SHP77 (cell line): ENCODE results near the gene CST5.
"Not testable (repeated sequence)": the region's sequence is repeated elsewhere in the genome, so short reads cannot be mapped to it uniquely, and the experiment has no call there.

Experiments used
- DNase-seq, 2 experiments: peaks; one replicate each; lab custom pipeline; 2025; lab: John Stamatoyannopoulos, UW

The CST5 gene

DNA sequence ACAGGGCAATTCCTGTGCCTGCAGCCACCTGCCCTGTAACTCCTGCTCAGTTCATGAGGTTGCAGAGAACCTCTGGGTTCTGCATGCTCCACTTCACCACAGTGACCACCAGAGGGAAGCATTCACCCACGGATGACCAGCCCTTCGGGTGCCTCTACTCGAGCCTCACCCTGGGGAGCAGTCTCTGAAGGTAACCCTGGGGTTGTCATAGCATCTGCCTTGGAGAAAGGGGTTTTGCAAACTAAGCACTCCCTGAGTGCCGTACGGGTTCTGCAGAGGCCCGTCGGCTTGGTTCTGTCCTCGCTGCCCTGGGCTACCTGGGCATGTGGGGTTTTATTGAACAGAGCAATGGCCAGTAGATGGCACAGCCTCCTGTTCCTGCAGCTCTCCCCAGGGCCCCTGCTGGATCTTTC is 10.2 kb upstream of the CST5 start:
- DNase-seq, result peak; percentile 49 to 50

DNA sequence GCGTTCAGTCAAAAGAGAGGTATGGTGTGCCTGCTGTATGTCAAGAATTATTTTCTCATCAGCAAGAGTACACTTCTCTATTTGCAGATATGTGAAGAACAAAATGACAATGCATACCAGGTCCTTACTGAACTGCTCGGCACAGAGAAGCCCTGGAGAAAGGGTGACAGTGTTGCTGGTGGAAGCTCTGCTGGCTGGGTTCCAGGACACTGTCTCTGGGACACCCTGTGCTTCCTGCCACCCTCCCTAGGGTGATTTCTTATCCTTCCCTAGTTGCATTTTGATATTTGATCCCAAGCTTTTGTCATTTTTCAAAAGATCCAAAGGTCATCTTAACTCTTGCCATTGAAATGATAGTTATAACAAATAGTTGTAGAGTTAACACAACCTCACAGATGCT is 8.3 kb upstream of the CST5 start:
- DNase-seq, result no peak

DNA sequence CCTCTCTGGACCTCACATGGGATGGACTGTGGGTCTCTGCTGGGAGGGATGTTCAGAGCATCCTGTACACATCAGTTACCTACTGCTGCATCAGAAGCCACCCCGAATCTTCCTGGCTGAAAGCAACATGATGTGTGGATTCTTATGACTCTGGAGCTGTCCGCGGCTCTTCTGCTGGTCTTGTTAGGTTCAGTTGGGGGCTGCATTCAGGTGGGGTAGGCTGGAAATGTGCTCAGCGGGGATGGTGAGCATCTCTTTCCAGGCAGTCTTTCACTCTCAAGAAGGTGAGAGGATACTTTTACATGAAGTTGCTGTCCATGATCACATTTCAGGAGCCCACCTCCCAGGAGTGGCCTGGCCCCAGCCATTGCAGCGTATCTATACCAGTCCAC is 5.2 kb upstream of the CST5 start:
- DNase-seq, result no peak

DNA sequence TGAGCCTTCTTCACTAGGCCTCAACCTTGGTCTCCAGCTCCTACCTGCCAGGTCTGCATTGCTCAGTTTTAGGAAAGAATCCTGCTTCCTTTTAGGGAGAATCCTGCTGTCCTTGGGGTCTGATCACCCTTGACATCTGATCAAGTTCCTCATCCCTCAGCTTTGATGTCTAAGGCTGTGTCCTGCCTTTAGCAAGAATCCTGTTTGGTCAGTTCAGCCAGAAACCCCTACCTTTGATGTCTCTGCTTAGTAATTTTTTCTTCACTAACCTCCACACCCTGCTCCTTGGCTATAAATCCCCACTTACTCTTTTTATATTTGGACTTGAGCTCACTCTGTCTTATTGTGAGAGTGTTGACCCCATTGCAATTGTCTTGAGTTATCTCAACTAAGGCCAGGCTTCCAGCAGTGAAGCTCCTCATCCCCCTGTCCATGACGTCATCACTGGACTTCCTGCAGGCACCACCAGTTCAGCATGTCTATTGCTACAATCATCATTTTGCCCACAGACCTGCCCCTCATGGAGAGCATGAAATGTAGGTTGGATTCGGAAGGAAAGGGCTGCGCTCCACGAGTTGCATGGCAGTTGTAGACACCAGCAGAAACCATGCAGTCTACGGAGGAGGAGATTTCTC is 4.7 kb upstream of the CST5 start:
- DNase-seq, result no peak

DNA sequence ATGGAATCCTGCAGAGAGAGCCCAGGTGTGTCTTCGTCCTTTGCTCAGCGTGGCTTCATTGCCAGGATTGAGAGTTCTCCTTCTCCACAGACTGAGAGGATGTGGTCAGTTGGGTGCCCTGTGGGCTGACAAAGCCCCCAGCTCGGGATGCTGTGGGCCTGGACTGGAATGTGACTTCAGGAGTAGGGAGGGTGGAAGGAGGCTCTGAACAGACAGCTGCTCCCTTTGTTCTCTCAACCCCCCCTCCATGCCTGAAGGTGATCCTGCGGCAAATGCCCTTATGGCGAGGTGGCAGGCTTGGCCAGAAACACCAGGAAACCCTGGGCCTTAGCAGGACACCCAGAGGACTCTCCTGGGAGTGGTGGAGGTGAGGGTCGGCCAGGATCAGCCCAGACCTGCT is 1.8 kb upstream of the CST5 start:
- no peak for DNase-seq

DNA sequence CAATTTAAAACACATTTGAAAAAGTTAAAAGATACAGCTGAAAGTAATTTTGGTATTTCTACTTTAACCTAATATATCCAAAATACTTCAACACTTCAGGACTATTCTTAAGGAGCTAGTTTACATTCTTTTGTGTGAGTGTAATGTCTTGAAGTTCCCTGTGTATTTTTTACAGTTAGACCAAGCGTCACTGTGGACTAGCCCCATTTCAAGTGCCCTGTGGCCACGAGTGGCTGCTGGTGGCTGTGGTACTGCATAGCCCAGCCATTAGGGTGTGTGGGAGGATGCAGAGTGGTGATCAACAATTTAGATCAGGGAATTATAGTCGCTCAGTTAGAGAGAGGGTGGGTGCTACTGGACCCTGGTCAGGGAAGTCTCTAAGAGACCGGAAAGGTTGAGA is 869 bp upstream of the CST5 start:
- no peak for DNase-seq

DNA sequence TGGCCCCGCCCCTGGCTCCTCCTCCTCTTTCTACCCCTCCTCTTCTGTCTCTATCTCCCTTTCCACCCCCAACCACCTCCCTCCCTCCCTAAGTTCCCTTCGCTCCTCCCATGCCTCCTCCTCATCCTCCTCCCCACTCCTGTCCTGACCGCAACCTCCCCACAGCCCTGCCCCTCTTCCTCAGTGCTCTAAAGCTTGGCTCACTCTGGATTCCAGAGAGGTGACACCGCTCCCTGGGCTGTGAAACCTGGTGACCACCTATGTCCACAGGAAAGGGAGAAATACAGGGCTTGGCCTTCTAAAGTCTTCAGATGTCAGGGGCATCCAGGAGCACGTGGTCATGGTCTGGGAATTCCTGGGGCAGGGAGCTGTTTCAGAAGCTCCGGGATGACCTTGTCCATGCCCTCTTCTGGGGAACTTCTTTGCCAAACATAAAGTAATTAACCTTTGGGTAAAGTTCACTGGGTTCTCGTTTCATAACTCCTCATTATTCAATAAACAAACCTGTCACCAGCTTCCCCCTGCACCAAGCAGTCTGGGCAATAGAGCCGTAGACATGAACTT is 345 bp upstream of the CST5 start:
- DNase-seq, result no peak

DNA sequence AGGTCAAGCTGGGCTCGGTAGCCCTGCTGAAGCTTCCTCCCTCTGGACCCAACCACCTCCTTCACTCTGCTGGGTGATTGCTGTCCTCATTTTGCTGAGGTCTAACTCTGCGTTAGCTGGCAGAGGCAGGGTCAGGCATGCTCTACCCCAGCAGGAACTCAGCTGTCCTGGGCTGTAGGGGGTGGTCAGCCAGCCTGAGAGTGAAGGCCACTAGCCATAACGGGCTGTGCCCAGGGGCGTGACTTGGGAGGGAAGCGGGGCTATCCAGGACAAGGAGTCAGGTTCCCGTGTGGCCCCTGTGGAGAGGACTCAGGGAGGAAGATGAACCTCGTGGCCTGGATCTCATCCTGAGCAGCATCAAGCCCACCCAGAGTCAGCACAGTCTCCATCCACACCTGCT is 761 bp downstream of the CST5 start:
- no peak for DNase-seq

DNA sequence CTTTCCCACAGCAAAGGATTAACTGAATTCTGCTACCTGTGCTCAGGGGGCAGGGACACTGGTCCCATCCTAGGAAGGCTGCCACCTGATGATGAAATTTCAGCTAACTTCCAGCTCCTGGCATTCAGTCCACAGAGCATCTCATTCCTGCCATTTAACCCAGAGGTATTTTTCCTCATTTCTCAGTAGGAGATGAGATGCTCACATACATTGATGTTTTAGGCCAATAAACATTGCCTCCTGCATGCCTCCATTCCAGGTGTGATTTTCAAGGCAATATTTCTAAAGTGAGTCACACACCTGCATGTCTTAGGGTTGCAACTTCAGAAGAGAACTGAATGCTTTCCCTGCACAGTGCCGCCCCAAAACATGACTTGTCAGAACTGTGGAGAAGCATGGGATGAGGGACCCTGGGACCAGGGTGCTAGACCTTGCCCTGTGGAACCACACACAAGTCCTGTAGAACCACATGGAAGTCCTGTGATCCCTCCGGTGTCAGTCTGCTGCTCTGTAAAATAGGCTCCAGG is 1.5 kb downstream of the CST5 start:
- not testable (repeated sequence) for DNase-seq

DNA sequence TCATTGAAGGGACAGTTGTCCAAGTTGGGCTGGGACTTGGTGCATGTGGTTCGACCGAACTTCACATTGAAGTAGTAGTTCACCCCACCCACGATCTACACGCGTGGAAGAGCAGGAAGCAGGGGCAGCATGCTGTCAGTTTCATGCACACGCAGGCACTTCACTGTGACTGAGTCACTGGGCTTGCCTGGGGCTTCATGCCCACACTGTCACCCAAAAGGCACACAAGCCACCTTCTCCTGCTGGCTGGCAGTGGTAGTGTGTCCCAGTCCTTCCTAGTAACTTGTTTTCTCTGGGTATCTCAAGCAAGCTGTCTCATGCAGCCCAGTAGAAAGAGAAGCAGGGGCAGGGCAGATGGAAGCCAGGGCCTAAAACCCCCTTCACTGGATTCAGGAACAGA is 2.0 kb downstream of the CST5 start:
- DNase-seq, result no peak

DNA sequence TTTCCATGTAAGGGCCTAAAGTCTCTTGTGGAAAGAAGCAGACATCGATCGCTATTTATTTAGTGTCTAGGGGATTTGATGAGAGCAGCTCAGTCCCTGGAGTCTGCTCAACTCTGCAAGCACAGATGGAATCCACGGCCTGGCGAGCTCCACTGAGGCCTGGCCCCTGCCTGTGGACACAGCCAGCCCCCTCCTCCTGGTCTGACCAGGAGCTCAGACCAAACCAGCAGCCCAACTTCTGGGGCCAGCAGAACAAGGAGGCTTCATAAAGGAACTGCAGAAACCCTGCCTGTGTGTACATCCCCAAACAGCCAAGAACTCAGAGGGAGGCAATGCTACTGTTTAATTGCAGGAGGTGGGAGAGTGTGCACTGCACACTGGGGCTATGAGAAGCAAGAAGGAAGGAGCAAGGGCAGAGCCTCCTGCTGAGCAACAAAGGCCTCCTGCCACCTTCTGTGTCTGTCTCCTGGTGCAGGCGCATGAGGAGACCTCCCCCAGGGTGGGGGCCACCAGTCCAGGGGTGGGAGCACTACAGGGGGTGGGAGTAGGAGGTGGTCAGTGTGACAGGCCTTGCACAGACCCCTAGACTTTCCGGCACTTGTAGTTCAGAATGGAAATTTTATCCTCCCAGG is 3.8 kb downstream of the CST5 start:
- no peak for DNase-seq

DNA sequence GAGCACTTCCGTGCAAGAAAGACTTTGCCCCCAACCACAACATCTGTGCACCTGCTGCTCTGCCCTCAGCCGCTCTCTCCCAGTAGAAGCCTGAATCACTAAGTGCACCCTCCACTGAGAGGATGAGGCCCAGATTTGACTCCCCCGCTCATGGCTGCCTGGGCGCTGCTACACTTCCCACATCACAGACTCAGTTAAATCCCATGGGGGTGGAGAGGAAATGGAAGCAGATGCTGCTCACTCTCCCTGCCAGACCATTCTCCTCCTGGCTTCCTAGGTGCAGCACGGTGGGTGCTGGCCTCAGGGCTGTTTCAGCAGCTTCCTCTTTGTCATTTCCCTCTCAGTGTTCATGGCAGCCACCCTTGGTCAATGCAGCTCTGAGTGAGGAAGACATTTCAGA is 4.8 kb downstream of the CST5 start:
- DNase-seq, result no peak

DNA sequence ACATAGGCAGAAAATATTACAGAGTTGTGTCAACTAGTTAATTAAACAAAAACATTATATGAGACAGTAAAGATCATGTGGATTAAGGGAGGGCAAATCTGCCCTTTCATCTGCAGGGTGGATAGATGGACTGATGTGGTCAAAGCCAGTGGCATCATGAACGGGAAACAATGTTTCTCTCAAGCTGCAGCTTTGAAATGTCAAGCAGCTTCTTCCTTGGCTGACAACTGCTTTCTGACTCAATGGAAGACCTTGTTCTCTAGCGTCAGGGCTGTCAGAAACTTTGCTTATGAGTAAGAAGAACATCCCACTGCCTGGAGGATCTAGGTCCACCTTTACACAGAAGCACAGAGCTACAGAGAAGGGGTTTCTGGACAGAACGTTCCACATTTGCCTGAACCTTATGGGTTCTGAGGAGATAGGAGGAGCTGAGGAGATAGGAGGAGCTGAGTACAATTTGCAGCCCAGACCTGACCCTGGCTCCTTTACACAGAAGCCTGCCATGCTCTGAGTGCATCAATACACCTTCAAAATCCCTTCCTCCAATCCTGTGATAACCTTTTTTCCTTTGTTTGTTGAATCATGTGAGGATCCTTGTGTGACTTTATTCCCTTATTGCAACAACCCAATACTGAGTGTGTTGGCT is 6.1 kb downstream of the CST5 start:
- DNase-seq, result no peak

DNA sequence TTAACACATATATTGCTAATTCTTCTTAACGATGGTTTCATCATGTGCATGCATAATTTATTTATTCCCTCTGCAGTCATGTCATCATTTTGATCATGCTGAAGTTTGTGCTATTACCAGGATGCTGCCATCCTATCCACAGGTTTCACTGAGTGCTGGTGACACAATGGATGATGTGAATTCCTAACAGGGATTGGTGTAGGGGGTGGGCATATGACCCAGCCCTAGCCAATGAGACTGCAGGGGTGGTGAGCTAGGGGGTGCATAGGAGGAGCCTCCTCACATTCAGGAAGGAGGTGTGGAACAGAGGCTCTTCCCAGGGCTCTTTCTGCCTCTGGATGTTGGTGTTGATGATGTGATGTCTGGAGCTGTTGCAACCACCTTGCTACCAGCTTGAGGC is 7.5 kb downstream of the CST5 start:
- DNase-seq, result no peak

DNA sequence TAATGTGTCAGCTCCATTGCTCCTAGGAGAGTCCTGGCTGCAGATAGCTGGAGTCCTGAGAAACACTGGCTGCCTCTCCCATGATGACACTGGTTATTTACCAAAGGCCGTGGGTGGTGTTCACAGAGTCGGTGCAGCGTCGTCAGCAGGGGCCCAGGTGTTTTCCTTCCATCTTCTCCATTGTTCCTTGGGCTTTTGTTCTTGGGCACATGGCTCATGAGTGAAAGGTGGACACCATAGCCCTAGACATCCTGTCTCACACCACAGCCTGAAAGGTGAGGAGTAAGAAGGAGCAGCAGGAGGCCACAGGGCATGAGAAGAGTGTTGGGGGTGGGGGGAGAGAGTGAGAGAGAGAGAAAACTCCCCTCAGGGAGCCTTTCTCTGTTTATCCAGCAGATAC is 9.1 kb downstream of the CST5 start:
- no peak for DNase-seq

DNA sequence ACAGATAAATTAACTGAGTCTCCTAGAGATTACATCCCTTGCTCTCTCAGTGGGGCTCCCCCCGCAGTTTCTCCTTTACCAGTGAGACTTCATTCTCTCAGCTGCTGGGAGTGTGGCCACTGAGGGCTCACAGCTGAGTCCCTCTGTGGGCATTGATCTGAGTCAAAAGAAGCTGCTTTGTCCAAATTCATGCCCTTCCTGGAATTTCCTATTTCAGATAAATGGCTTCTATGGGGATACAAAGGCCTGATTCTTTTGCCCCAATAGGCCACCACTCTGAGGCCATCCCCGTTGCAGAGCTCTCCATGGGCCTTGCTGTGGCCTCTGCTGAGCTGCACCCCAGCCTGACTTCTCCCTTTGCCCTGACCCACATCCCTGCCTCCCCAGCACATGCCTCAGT is 10.0 kb downstream of the CST5 start:
- DNase-seq, result no peak

DNA sequence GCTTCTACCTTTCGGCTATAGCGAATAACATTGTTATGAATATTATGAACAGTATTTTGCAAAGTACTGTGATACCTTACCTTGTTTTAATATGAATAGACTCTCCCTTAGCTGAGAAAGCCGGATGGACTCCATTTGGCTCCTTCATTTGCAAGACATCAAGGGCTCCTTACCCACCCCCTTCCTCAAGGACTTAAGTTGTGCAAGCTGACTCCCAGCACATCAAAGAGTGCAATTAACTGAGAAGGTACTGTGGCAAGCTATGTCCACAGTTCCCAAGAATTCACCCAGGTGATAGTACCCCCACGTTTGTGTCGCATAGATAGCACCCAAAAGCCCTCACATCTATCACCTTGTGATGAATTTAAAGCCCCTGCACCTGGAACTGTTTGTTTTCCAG is 11.2 kb downstream of the CST5 start:
- DNase-seq, result no peak

DNA sequence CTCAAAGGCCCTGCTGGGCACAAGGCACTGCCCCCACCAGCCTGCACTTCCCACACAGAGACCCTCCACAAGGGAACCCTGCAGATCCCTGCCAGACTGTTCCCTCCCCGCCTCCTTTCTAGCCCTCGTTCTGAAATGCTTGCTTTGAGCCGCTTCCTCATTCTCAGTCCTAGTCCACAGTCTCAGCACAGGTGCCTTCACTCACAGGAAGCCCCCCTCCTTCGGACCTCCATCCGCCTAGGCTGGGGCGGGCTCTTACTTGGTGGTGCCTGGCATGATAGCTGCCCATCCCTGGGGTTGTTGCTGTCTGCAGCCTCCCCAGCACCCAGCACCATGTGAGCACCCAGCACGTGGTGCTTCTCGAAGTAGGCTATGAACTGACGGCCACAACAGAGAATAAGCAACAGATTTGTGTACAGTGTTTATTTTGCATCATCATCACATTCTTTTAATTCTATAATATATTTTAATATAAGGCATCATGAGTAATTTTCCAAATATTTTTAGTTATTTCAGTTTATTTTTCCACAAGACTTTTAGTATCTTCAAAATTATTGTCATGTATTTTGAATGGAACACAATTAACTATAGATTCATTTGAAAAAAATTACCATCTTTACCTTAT is 12.3 kb downstream of the CST5 start:
- DNase-seq, result no peak

DNA sequence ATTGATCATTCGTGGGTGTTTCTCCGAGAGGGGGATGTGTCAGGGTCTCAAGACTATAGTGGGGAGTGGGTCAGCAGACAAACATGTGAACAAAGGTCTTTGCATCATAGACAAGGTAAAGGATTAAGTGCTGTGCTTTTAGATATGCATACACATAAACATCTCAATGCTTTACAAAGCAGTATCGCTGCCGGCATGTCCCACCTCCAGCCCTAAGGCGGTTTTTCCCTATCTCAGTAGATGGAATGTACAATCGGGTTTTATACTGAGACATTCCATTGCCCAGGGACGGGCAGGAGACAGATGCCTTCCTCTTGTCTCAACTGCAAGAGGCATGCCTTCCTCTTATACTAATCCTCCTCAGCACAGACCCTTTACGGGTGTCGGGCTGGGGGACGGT is 18.8 kb downstream of the CST5 start:
- not testable (repeated sequence) for DNase-seq

DNA sequence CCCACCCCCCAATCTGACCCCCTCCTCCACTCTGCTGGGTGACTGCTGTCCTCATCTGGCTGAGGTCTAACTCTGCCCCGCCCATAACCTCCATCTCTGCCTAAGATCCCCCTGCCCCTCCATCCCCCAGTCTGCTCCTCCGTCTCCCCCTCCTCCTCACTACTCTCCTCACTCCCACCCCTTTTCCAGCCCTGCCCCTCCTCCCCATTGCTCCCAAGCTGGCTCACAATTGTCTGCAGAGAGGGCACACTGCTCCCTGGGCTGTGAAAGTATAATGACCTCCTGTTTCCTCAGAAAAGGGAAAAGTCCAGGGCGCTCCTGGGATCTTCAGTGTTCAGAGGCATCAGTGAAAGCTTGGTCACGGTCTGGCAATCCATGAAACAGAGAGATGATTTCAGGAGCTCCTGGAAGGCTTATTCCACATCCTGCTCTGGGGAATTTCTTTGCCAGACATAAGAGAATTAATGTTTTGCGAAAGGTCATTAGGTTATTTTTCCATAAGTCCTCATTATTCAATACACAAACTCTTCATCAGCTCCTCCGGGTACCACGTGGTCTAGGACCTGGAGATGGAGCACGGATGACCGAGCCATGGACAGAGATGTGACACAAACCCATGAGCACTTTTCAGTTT is 21.5 kb downstream of the CST5 start:
- no peak for DNase-seq

DNA sequence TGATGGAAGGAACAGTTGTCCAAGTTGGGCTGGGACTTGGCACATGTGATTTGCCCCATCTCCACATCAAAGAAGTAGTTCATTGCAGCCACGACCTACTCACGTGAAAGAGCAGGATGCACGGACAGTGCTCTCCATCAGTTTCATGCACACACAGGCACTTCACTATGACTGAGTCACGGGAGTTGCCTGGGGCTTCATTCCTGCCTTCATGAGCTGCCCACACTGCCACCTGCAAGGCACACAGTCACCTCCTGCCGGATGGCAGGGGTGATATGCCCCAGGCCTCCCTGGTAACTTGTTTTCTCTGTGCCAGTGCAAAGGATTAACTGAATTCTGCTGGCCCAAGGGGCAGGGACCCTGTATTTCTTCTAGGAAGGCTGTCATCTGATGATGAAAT is 22.8 kb downstream of the CST5 start:
- no peak for DNase-seq

DNA sequence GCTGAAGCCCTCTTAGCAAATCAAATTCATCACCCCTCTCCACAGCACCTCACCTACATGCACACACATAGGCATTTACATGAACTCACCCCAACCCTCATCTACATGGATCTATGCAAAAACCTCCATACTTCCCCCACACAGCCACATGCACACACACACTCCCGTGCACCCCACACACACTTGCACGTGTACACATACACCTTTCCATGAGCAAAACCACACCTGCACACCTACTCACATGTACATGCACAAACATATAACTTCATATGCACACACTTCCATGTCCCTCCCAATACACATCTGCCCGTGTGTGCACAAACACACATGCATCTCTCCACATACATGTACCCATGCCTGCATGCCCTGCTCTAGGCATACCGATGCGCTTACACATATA is 23.3 kb downstream of the CST5 start:
- no peak for DNase-seq
